Uterus (tissue), 2 donors: ENCODE data around the gene ANKUB1.

Source experiments
- CTCF ChIP-seq, 4 experiments: fragments of 200-600 bp in 2 of 4; fragments of 450-650 bp in 2 of 4; sonication (generic) in 2 of 4; IDR thresholded peaks; one replicate each; pipeline ENCODE4 v1.5.1; 2016 to 2019; ENCODE audit warnings: antibody characterized with exemption in 4 of 4, mild to moderate bottlenecking in 2 of 4, moderate library complexity in 1 of 4
- POLR2A ChIP-seq, 2 donors: fragments of 450-650 bp; IDR thresholded peaks; one replicate each; pipeline ENCODE4 v1.6.1; 2016; ENCODE audit warnings: antibody characterized with exemption in 2 of 2, mild to moderate bottlenecking in 1 of 2, moderate library complexity in 1 of 2

- TF ChIP-seq CTCF (IDR thresholded peaks at IDR 0.05) (no peak), POLR2A (IDR thresholded peaks at IDR 0.05) (no peak)
Measured at GRCh38 chr3:149792452-149793270, at the start of gene ANKUB1.
